Epithelial cell of esophagus (primary cell): ENCODE measurements around the gene RBMS3.

ENCODE experiments used
- DNase-seq: peaks from one replicate; pipeline ENCODE4 v3.0.0; 2010; ENCODE audit warnings: low read depth
- H3K4me3 ChIP-seq: 2 replicates; pipeline ENCODE4 v1.5.1; 2011; ENCODE audit warnings: mild to moderate bottlenecking, low read length, control low read depth
- TF ChIP-seq, protein P1 (sequence below): IDR thresholded peaks from 2 replicates; pipeline ENCODE4 v1.5.1; 2011; ENCODE audit warnings: low read depth, mild to moderate bottlenecking, low read length, control low read depth, inconsistent platforms; ENCODE audit not compliant: insufficient read depth; ENCODE audit errors: missing control alignments

RBMS3 gene

GRCh38 chr3:29971895-29972294, 691.0 kb downstream of the RBMS3 start:
- TF ChIP-seq, protein P1, sequence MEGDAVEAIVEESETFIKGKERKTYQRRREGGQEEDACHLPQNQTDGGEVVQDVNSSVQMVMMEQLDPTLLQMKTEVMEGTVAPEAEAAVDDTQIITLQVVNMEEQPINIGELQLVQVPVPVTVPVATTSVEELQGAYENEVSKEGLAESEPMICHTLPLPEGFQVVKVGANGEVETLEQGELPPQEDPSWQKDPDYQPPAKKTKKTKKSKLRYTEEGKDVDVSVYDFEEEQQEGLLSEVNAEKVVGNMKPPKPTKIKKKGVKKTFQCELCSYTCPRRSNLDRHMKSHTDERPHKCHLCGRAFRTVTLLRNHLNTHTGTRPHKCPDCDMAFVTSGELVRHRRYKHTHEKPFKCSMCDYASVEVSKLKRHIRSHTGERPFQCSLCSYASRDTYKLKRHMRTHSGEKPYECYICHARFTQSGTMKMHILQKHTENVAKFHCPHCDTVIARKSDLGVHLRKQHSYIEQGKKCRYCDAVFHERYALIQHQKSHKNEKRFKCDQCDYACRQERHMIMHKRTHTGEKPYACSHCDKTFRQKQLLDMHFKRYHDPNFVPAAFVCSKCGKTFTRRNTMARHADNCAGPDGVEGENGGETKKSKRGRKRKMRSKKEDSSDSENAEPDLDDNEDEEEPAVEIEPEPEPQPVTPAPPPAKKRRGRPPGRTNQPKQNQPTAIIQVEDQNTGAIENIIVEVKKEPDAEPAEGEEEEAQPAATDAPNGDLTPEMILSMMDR: no peak
- H3K4me3 ChIP-seq: no peak overlapping the region
- DNase-seq: no peak

- H3K4me3 ChIP-seq: no peak overlapping the region
- TF ChIP-seq, protein P1: no peak
- DNase-seq: no peak
Observed at GRCh38 chr3:29972320-29972993, 691.6 kb downstream of the RBMS3 start.

DNA sequence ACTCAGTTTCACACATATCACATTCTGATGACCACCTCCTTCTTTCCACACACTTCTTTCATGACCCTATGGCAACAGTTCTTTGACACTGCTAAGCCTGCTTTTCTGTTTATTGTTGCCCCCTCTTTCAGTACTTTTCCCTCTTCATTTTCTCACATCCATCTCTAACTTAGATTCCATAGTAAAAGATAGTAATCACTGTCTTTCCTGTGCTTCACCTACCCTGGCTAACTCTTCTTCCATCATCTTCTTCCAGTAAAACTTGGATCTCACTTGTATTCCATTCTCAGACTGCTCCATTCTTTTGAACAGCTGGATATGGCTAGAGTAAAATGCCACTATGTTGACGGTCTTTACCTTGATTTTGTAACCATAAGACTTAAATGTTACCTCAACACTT, 692.9 kb downstream of the RBMS3 start:
- H3K4me3 ChIP-seq: no peak overlapping the region
- TF ChIP-seq, protein P1: no peak
- DNase-seq: no peak

DNA sequence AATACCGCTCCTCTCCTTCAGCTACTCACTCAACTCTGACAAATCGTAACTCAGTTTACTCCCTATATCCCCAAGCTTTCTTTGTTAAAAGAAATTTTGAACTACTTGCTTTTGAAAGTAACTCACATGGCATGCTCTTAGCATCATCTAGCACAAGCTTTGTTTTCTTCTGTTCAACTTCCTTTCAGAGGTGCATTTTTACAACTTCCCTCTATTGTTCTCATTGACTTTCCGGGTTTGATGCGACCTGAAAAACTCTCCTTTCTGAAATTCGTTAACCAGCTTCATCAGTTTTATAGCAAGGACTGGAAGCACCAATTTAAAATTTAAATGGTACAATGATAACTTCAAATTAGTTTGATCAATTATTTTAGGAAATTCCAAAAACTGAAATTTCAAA, 696.0 kb downstream of the RBMS3 start:
- TF ChIP-seq, protein P1: no peak
- H3K4me3 ChIP-seq: no peak overlapping the region
- no peak for DNase-seq

DNA sequence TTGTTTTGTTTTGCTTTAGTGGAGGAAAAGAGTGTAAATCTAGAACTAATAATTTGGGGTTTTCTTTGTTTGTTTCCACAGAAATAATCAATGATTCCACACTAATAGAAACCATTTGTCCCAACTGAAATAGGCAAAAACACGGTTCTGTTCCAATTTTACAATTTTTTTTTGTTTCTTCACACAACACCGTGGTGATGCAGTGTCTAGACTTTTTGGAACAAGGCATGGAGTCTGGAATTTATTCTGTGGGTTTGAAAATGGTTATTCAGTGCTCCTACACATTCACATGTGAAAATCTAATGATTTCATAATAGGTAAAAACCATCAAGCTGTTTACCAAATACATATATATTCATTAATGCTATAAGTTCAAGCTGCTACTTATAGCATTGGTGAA, 696.5 kb downstream of the RBMS3 start:
- TF ChIP-seq, protein P1: no peak
- DNase-seq: no peak
- no peak overlapping the region for H3K4me3 ChIP-seq

GRCh38 chr3:29978036-29978435, 697.2 kb downstream of the RBMS3 start:
- peak; percentile 79 for DNase-seq
- H3K4me3 ChIP-seq: no peak overlapping the region
- TF ChIP-seq, protein P1: no peak

DNA sequence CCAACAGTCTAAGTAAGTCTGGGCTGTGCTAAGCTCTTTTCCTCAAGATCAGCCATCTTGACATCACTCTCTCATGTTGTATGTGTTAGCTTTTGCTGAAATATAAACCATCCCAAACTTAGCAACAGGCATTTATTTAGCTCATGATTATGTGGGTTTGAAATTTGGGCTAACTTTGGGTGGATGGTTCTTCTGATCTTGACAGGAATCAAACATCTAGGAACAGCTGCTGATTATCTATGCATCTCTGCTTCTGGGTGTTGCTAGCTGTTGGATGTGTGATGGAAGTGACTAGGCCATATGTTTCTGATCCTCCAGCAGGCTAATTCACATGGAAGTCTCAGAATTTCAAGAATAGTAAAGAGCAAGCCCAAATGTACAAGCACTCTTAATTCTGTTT, 710.3 kb downstream of the RBMS3 start:
- TF ChIP-seq, protein P1: no peak
- H3K4me3 ChIP-seq: no peak overlapping the region
- DNase-seq: no peak
